GM20431 (cell line): ENCODE measurements around the gene NFE2L1.

Experiments
- in situ Hi-C: fragments of 300-500 bp; cut with MseI, MboI; formaldehyde crosslinking; loops from one replicate; pipeline ENCODE4 v1.15.0; 2020; ENCODE audit warnings: low sequenced_read_pairs; ENCODE audit not compliant: unreplicated experiment

NFE2L1 gene

GRCh38 chr17:48102798-48103715 is 54.9 kb downstream of the NFE2L1 start:
- in situ Hi-C loops: no loop called here

GRCh38 chr17:48104440-48104839 is 56.3 kb downstream of the NFE2L1 start:
- in situ Hi-C loops: no loop called here

GRCh38 chr17:48106802-48107136 is 58.6 kb downstream of the NFE2L1 start:
- in situ Hi-C loops: no loop called here

GRCh38 chr17:48107137-48108055 is 59.2 kb downstream of the NFE2L1 start, which contains the start of gene SNX11:
Gene SNX11, plus strand, starts transcription at chr17:48107766. Its CDS starts 4,278 bp downstream, at chr17:48112044.
- in situ Hi-C loops: no loop called here

GRCh38 chr17:48110761-48111160 is 62.6 kb downstream of the NFE2L1 start:
- in situ Hi-C loops: no loop called here
